ENCODE data around the gene POLR1D. TPM values are rescaled to one million over a fixed set of nuclear protein-coding genes. Genes with fewer than 3 reads are reported as not detected.

POLR1D gene
- total and polyA plus RNA-seq, 2 experiments from 2014 or later, result 177 to 197 TPM

- TF ChIP-seq, protein P1, sequence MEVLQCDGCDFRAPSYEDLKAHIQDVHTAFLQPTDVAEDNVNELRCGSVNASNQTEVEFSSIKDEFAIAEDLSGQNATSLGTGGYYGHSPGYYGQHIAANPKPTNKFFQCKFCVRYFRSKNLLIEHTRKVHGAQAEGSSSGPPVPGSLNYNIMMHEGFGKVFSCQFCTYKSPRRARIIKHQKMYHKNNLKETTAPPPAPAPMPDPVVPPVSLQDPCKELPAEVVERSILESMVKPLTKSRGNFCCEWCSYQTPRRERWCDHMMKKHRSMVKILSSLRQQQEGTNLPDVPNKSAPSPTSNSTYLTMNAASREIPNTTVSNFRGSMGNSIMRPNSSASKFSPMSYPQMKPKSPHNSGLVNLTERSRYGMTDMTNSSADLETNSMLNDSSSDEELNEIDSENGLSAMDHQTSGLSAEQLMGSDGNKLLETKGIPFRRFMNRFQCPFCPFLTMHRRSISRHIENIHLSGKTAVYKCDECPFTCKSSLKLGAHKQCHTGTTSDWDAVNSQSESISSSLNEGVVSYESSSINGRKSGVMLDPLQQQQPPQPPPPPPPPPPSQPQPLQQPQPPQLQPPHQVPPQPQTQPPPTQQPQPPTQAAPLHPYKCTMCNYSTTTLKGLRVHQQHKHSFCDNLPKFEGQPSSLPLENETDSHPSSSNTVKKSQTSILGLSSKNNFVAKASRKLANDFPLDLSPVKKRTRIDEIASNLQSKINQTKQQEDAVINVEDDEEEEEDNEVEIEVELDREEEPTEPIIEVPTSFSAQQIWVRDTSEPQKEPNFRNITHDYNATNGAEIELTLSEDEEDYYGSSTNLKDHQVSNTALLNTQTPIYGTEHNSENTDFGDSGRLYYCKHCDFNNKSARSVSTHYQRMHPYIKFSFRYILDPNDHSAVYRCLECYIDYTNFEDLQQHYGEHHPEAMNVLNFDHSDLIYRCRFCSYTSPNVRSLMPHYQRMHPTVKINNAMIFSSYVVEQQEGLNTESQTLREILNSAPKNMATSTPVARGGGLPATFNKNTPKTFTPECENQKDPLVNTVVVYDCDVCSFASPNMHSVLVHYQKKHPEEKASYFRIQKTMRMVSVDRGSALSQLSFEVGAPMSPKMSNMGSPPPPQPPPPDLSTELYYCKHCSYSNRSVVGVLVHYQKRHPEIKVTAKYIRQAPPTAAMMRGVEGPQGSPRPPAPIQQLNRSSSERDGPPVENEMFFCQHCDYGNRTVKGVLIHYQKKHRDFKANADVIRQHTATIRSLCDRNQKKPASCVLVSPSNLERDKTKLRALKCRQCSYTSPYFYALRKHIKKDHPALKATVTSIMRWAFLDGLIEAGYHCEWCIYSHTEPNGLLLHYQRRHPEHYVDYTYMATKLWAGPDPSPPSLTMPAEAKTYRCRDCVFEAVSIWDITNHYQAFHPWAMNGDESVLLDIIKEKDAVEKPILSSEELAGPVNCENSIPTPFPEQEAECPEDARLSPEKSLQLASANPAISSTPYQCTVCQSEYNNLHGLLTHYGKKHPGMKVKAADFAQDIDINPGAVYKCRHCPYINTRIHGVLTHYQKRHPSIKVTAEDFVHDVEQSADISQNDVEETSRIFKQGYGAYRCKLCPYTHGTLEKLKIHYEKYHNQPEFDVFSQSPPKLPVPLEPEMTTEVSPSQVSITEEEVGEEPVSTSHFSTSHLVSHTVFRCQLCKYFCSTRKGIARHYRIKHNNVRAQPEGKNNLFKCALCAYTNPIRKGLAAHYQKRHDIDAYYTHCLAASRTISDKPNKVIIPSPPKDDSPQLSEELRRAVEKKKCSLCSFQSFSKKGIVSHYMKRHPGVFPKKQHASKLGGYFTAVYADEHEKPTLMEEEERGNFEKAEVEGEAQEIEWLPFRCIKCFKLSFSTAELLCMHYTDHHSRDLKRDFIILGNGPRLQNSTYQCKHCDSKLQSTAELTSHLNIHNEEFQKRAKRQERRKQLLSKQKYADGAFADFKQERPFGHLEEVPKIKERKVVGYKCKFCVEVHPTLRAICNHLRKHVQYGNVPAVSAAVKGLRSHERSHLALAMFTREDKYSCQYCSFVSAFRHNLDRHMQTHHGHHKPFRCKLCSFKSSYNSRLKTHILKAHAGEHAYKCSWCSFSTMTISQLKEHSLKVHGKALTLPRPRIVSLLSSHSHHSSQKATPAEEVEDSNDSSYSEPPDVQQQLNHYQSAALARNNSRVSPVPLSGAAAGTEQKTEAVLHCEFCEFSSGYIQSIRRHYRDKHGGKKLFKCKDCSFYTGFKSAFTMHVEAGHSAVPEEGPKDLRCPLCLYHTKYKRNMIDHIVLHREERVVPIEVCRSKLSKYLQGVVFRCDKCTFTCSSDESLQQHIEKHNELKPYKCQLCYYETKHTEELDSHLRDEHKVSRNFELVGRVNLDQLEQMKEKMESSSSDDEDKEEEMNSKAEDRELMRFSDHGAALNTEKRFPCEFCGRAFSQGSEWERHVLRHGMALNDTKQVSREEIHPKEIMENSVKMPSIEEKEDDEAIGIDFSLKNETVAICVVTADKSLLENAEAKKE (CRISPR knock-in tag; IDR thresholded peaks at IDR 0.05), result no peak
- no peak for TF ChIP-seq STAT1 (IDR thresholded peaks at IDR 0.05; ENCODE audit: unreplicated experiment)
- no peak for TF ChIP-seq CTCF (conservative IDR thresholded peaks at IDR 0.05; ENCODE audit: low read depth in 2 of 2)
- TF ChIP-seq JUNB (IDR thresholded peaks at IDR 0.05; ENCODE audit: unreplicated experiment), result no peak
- no peak for TF ChIP-seq EZH2 (IDR thresholded peaks at IDR 0.05; ENCODE audit: low read depth, unreplicated experiment)
Observed at GRCh38 chr13:27601208-27601607, 20.5 kb upstream of the POLR1D start (continued).

DNA sequence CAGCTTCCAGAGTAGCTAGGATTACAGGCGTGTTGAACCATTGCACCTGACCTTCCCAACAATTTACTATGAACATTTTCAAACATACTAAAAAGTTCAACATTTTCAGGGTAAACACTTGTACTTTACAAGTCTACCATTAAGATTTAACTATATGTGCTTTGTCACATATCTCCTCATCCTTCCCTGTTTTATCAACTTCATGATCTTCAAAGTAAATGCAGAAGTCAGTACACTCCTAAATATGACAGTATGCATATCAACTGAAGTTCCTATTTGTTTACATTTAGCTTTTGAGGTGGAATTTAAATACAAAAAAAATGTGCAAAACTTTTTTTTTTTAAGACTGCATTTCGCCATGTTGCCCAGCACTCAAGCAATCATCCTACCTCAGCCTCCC lies 19.9 kb upstream of the POLR1D start:
- DNase-seq (ENCODE audit: low spot score), result no peak
- no peak overlapping the region for H3K27ac Mint-ChIP-seq
- no peaks in the 10 kb centered on the region for H3F3A ChIP-seq (replicated peaks; ENCODE audit: low read depth)
- peaks cover 20% of the 10 kb centered on the region for H4K20me1 ChIP-seq (replicated peaks; ENCODE audit: insufficient read depth)
- no peak overlapping the region for H3K27ac ChIP-seq (ENCODE audit: low read depth)
- H3K4me1 ChIP-seq (ENCODE audit: insufficient read depth), result peaks cover 27% of the 10 kb centered on the region
- H3K4me3 Mint-ChIP-seq, result no peak overlapping the region
- no peaks in the 10 kb centered on the region for H3K36me3 ChIP-seq (ENCODE audit: insufficient read depth)
- no peaks in the 10 kb centered on the region for H3K9me2 ChIP-seq (ENCODE audit: insufficient read depth)
- H3K4me2 ChIP-seq, result no peak overlapping the region
- H3K4me1 Mint-ChIP-seq, result peaks cover 30% of the 10 kb centered on the region
- no peak overlapping the region for H2AFZ ChIP-seq
- no peak for ATAC-seq
- peaks cover 95% of the 10 kb centered on the region for H3K79me2 ChIP-seq (replicated peaks; ENCODE audit: insufficient read depth)
- no peaks in the 10 kb centered on the region for H3K27me3 Mint-ChIP-seq (ENCODE audit: insufficient read depth, low read depth, poor library complexity)
- H3K9me3 Mint-ChIP-seq, result no peaks in the 10 kb centered on the region
- no peaks in the 10 kb centered on the region for H3K36me3 Mint-ChIP-seq (ENCODE audit: low read depth)
- no peak overlapping the region for H3K4me3 ChIP-seq
- H3K27me3 ChIP-seq (ENCODE audit: insufficient read depth), result no peaks in the 10 kb centered on the region
- TF ChIP-seq JUNB (IDR thresholded peaks at IDR 0.05; ENCODE audit: unreplicated experiment), result no peak
- no peak for TF ChIP-seq EZH2phosphoT487 (IDR thresholded peaks at IDR 0.05; ENCODE audit: unreplicated experiment)
- TF ChIP-seq, protein P2, sequence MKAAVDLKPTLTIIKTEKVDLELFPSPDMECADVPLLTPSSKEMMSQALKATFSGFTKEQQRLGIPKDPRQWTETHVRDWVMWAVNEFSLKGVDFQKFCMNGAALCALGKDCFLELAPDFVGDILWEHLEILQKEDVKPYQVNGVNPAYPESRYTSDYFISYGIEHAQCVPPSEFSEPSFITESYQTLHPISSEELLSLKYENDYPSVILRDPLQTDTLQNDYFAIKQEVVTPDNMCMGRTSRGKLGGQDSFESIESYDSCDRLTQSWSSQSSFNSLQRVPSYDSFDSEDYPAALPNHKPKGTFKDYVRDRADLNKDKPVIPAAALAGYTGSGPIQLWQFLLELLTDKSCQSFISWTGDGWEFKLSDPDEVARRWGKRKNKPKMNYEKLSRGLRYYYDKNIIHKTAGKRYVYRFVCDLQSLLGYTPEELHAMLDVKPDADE (IDR thresholded peaks at IDR 0.05), result no peak
- TF ChIP-seq, protein P1 (CRISPR knock-in tag; IDR thresholded peaks at IDR 0.05), result no peak

All from GM23338 (cell line).